HG03342 (cell line): ENCODE measurements around the gene PRKD2.

Experiments used
- ATAC-seq: cut with Tn5 transposase; IDR thresholded peaks from one replicate; pipeline ENCODE4 v1.9.1; 2021; ENCODE audit warnings: mild to moderate bottlenecking, moderate library complexity; ENCODE audit not compliant: unreplicated experiment

PRKD2 gene

DNA sequence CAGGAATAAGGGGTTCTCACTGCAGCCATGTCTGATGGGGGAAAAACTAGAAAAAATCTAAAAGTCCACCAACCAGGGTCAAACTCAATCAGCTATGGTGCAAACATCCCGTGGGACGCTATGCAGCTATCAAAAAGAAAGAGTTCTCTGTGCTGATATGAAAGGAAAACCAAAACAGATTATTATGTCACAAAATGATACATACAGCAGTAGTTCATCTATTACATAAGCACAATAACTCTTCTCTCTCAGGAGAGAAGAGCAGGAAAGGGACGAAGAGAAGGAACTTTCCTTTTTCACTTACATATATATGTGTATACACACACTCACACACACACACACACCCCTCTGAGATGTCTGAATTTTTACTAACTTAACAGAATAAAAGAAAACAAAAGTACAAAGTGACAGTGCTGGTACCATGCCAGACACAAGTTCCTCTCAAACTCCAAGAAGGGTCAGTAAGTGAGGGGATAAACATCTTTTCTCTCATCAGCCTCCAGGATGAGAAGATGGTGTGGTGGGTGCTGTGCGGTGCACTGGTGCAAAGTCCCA is 26.1 kb upstream of the PRKD2 start:
- no peak for ATAC-seq

DNA sequence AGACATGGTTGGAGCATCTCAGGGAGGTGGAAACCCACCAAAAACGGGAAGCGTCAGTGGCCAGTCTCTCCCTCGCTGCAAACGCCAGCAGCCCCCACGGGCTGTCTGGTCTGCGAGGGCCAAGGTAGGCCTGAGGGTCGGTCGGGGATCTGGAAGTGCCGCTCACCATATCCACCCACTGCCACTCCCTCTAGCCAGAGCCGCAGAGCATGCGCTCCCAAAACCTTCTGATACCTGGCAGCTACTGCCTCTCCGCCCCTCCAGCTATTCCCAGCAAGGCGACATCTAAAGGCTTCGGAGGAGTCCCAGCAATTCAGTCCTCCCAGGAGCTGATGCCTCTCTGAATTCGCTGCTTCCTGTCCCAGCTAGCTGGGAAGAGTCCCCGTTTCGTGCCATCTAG is 24.5 kb upstream of the PRKD2 start:
- no peak for ATAC-seq

DNA sequence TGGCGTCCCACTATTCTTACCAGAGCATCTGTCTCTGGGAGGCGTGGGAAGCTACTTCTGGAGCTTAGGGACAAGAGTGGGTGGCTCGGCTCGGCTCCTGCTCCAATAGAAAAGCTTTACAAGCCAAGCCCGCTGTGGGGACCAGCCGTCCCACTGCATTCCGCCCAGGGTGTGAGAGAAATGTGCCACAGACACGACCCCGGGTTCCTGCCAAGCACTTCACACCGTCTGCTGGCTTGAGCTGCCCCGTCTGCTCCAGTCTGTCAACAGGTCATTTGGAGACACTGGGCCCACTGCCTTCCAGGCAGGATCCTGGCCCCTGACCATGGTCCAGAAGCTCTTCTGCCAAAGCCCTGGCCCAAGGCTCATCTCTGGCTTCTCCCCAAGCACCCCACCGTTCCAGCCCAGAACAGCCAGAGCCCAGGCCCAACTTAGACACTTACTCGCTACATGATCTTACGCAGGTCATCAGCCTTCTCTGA is 22.4 kb upstream of the PRKD2 start:
- no peak for ATAC-seq

DNA sequence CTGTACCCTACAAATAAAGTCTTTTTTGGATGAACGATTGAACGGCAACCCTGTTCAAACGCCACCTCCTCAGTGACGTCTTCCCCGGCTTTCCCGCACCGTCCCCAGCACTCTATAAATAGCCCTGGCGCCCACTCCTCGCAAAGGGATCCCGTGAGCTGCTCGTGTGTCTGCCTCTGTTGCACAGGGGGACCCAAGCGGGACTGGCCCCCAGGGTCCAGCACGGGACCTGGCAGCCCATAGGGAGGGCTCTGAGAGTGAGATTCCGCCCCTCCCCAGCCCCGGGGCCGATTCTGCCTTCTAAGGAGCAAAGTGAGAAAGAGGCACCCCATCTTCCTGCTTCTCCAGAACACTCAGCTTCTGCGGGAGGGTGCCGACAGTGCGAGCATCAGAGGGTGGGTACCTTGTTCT is 20.9 kb upstream of the PRKD2 start:
- ATAC-seq: no peak

DNA sequence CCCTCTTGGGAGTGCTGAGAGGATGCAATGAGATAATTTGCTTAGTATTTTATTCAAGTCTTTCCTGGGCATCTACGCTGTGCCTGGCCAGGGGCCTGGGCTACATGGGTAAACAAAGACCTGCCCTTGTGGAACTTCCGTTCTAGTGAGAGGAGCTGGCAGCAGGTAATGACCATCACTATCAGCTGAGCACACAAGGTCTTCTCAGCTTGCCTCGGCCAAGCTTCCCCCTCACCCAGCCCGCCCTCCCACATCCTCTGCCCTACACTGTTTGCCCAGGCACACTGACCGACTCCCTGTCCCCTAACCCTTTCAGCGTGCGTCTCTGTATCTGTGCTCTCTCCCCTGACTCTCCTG is 20.4 kb upstream of the PRKD2 start:
- ATAC-seq: no peak

DNA sequence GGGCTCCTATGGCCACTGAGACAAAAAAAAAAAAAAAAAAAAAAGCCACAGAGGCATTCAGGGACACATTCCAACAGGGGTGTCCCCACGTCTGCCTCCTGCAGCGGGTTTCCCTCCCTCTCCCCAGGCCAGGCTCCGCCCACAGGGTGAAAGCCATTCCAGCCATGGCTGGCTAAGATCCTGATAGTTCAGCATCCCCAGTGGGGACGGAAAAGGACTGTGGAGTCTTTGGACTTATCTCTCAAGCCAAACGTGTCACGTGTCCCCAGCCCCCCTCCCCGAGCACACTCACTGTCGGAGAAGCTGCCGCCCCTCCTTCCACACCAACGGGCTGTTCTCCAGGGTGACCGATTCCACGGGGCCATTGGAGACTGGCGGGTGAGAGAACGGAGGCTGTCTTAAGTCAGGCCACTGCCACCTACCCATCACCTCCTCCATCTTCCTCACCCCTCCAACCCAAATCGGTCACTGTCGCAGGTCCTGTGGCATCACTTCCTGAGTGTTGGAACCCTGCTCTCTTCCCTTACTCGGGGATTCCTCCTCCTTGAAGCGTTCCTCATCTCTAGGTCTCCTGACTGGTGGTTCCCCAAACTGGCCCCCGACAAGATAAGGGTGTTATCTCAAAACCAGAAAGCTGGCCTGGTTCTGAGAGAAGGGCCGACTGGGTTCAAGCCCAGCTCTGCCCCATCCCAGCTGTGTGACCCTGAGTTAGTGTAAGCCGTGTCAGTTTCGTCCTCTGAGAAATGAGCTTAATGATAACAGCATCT is 19.8 kb upstream of the PRKD2 start:
- ATAC-seq: no peak

DNA sequence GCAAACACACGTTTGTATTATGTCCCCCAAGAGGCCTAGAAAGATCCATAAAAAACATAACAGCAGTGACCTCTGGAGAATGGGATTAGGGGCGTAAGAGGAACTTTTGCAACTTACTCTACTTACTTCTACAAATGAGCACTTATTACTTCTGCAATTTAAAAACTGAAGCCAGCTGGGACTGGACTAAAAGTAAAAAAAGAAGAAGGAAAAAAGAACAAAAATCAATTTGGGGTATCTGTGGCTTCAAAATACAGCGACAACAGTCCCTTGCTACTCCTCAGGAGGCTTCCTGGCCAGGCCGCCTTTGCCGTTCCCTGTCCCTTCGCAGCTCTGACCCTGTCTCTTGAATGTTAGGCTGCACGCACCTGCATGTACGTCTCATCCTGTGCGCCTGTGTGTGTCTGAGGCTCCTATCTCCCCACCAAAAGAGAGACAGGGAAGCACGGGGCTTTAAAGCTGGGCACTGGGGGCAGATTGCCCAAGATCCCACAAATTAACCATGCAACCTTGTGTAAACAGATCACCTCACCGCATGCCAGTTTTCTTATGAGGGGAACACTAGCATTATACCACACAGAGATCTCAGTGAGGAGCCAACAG is 16.9 kb upstream of the PRKD2 start:
- ATAC-seq: no peak

DNA sequence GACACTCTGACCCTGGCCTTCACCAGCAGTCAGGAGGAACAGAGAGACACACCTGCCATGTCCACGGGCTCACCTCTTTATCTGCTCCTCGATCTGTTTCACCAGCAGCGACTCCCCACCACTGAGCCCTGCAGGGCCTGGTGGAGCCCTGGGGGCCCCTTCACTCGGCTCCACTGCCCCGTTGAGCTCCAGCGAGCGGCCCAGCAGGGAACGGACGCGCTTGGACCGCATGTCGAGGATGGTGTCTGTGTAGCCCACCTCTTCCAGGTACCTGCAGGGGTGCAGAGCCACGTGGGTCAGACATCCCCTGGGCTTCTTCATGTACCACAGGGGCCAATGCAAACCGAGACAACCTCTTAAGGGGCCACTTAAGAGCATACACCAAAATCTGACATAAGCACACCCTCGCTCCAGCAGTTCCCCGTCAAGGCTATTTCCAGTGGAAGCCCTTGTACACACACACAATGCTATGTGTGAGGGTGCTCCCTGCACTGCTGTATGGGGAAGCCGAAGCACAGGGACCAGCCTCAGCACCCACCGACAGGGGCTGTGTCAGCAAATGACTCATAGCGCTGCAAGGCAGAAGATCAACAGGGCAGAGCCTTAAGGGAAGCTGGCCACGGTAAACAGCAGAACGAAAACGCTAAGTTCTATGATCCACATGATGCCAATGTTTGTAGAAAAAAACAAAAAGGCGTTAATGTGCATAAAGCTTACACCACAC is 16.2 kb upstream of the PRKD2 start:
- ATAC-seq: no peak

DNA sequence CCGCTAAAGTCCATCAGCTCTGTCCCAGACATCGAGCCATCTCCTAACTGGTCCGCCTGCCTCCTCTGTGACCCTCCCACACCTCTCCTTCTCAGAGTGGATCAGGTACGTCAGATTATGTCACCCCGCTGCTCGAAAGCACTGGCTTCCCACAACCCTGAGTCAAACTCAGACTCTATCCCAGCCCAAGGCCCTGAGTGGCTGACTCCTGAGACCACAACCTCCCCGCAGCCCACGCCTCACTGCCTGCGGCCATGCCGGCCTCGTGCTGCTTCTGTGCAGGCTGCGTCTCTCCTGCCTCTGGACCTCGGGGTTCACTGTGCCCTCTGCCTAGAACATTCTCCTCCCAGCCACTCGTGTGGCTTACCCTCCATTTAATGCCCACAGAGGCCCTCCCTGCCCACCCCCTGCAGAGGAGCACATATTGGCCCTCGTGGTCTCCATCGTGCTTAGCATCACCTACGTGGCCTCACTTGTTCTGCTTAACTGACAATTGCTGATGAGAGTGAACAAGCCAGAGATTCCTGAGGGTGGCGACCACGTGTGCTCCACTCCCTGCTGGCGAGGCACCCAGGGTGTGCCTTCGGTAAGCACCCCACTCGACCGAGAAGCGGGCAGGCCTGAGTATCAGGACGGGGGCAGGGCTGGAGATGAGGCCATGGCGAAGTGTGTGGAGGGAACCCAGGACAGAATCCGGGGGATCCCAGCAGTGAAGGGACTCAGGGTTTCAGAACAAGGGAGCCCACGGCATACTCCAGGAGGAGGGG is 15.4 kb upstream of the PRKD2 start:
- no peak for ATAC-seq

DNA sequence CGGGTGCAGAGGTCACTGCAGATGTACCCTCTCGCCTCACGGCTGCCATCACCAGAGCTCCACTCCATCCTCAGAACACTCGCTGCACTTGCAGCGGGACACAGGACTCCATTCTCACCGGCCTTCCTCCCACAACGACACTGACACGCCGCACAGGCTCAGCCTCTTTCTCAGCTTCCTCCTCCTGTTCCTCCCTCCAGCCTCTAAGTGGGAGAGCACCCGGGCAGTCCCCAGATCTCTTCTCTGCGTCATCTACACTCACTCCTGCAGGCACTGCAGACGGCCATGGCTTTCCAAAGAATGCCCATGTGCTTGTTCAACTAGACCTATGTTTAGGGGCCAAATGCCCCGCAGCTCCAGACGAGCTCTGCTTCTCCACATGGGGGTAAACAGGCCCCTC is 14.7 kb upstream of the PRKD2 start:
- ATAC-seq: no peak

DNA sequence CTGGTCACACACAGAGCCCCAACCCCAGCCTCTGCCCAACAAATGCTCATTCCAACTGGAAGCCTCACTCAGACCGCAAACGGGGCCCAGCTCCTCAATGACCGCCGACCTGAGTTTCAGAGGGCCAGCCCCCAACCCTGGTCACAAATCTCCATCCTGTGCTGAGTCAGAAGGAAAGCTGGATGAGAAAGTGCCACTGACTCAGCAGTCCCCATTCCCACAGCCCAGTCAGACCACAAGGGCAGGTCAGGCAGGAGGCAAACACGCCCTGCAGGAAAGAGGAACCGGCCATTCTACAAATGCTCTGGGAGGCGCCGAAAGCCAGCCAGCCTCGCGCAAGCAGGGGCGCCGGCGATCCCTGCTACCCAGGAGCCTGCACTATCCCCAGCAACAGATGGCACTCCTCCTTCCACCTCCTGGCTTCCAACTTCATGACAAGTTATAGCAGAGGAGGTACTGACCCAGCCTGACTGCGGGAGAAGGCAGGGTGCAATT is 14.1 kb upstream of the PRKD2 start:
- no peak for ATAC-seq

DNA sequence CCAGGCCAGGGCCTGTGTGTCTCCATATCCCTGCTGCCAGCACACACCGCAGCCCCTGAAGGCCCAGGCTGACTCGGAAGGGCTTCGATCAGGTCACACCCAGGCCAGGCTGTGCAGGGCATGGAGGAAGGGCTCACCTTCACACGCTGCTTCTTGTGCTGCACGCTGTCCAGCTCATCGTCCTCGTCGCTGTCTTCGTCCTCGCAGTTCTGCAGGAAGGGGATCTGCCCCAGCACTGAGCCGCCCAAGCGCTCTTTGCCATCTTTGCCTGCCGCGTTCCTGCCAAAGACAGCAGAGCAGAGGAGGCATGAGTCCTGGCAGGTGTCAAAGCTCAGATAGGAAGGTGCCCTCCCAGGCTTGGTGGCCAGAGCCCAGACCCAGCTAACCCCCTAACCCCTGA is 13.7 kb upstream of the PRKD2 start:
- ATAC-seq: no peak

DNA sequence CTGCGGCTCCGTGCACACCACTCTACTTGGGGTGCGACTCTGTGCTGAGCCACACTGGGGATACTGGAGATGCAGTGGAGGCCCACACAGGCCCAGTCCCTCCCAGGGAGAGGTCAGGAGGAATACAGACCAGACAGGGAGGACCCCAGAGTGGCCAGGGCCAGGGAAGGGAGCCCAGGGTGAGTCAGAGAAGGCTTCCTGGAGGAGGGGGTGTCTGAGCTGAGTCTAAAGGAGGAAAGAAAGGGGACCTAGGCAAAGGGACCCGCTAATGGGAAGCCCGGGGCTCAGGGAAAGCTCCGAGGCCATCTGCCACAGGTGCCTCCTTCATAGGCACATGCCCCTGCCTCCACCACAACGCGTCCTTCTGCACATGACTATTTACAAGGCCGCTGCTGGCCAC is 13.3 kb upstream of the PRKD2 start:
- ATAC-seq: no peak

DNA sequence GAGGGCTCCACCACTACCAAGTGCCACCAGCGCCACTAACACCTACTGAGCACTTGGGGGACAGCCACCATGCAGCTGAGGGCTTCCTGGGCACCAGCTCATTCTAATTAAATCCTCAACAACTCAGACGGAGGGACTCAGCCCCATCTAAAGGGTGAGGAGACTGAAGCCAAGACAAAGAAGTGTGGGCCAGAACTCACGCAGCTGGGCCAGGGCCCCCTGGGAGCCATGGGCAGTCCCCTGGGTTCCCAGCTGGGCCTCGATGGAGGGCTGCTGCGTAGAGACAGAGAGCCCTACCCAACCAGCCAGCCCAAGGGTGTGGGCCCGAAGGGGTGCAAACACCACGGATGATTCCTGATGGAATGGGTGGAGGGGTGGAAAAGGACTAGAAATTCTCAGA is 12.8 kb upstream of the PRKD2 start:
- no peak for ATAC-seq

DNA sequence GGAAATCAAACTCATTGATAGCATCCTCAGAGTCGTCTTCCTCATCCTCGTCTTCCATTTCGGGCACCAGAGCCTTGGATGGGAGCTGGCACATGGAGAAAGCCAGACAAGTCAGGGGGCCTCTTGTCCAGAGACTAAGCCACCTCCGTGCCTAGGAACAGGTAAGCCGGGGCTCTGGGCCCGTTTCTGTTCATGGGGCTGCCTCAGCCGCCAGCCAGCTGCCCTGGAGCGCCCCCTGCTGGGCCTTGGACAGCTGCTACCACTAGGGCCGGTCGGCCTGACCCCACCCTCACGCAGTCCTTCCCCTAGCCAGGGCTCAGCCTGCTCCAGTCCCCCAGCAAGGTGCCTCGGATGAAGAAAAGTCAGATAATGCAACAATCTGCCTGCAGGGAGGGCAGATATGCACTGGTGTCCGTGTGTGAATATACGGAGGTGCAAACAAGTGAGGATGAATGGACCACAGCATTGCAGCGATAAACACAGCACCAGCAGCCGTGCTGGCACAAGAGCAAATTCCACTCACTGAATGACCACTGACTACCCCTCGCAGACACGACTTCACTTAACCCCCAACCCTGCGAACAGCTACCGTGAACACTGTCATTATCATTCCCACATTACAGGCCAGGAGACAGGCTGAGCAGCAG is 11.9 kb upstream of the PRKD2 start:
- peak; percentile 45 for ATAC-seq

DNA sequence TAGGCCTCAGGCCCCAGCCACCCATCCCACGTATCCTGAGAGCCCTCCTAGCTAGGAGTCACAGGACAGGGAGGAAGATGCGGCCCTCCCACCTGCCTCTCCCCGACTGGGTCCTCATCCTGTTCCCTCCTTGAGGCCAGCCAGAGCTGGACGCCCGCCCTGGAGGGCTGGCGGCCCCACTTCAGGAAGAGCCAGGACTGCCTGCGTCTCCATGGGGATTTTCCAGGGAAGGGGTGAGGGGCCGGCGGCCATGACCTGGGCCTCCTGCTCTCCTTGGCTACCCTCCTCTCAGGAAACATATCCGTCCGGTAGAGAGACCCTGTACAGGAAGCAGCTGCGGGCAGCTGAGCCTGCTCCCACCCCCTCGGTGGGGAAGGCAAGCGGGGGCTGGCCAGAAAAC is 11.3 kb upstream of the PRKD2 start:
- ATAC-seq: no peak

DNA sequence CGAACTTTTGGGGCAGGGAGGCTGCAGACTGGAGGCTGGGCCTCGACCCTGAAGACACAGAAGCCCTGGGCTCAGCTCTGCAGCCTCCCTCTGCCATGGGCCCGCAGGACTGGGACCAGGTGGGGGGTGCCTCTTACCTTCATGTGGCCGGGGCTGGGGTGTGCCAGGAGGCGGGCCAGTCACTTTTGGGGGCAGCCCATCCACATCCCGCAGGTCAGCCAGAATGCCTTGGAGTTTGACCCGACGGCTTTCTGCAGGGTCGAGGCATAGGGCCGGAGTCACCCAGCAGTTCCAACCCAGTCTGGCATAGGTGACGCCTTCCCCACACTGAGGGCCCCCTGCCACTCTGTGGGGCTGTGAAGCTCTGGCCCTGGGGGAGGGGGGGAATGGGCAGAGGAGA is 10.8 kb upstream of the PRKD2 start:
- ATAC-seq: no peak

DNA sequence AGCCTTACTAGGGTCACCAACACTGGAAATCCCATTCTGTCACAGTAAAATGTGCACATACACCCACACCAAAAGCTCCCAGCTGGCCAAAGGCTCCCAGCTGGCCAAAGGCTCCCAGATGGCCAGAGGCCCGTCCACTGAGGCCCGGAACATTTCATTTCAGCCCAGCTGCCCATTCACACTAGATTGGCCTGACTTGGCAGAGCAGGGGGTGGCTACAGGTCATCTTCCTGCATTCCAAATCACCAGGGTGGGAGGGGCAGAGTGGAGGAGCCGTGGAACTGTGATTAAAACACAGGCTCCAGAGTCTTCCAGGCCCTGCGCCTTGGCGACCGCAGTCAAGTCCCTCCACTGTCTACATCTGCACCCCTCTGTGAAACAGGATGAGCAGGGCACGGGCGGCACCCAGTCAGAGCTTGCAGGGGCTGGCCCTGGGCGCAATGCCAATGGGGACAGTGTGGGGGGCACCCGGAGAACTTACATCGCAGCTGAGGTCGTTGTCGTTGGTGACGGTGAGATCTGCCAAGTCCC is 10.1 kb upstream of the PRKD2 start:
- no peak for ATAC-seq

DNA sequence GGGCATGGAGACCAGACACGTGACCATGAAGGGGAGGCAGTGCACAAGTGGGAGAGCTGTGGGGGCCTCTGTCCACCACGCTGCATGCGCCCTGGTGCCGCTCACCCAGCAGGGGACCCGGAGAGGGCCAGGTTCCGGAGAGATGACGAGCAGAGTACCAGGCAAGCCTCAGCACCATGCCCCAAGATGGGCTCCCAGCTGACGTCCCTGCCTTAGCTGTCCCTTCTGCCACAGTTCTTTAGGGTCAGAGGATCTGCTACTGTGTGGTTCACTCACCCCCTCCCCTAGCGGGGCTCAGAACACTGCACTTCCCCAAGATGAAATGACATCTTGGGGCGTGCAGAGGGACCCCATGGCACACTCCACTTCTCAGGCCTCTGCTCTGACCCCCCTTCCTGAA is 9.6 kb upstream of the PRKD2 start:
- no peak for ATAC-seq

DNA sequence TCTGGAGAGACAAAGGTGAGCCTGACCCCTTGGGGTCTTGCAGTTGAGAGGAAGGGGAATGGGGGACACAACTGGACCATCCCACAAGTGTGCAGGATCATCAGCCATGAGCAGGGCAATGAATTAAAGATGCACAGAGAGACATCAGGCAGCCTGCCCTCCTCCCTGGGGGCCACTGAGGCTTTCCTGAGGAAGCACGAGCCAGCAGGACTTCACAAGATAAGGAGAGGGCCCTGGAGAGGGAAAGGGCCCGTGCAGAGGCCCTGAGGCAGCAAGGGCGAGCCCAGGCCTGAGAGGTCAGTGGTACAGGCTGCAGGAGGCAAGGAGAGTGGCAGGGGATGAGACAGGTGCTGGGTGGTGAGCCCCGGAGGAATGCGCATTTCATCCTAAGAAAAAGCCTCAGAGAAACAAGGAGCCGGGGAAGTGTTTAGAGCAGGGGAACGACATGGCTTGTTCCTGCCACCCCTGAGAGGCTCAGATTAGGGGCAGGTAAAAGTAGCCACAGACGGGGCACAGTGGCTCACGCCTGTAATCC is 9.0 kb upstream of the PRKD2 start:
- no peak for ATAC-seq
